SK-N-SH treated with all-trans-retinoic acid at 6 μM for 48 hours (cell line): ENCODE measurements around the gene ATPAF1.

Source experiments
- ARNTL ChIP-seq: fragments of 450-650 bp; formaldehyde crosslinking; IDR thresholded peaks from 2 replicates; pipeline ENCODE4 v1.5.0; 2020; ENCODE audit warnings: low read depth, mild to moderate bottlenecking, moderate library complexity, borderline replicate concordance
- ESRRG ChIP-seq: fragments of 250-450 bp; sonication (Bioruptor Pico); IDR thresholded peaks from 2 replicates; pipeline ENCODE4 v1.6.1; 2021; ENCODE audit warnings: mild to moderate bottlenecking
- OSR1 ChIP-seq: fragments of 250-450 bp; sonication (Bioruptor Pico); IDR thresholded peaks from 2 replicates; pipeline ENCODE4 v1.8.0; 2022; ENCODE audit warnings: moderate library complexity, mild to moderate bottlenecking, inconsistent platforms
- SNAI2 ChIP-seq: fragments of 250-450 bp; sonication (Bioruptor Pico); IDR thresholded peaks from 2 replicates; pipeline ENCODE4 v1.5.0; 2020; ENCODE audit warnings: mild to moderate bottlenecking, moderate library complexity
- ZC3H10 ChIP-seq: fragments of 250-450 bp; sonication (Bioruptor Pico); IDR thresholded peaks from 2 replicates; pipeline ENCODE4 v1.5.1; 2021; ENCODE audit warnings: mild to moderate bottlenecking, moderate library complexity
- ZFP3 ChIP-seq: fragments of 250-450 bp; sonication (Bioruptor Pico); IDR thresholded peaks from 2 replicates; pipeline ENCODE4 v1.5.0; 2020; ENCODE audit warnings: mild to moderate bottlenecking, moderate library complexity
- ZFP30 ChIP-seq: fragments of 450-650 bp; formaldehyde crosslinking; IDR thresholded peaks from 2 replicates; pipeline ENCODE4 v1.5.0; 2022; ENCODE audit warnings: mild to moderate bottlenecking, moderate library complexity
- ZNF70 ChIP-seq: fragments of 450-650 bp; formaldehyde crosslinking; IDR thresholded peaks from 2 replicates; pipeline ENCODE4 v1.5.0; 2020; ENCODE audit warnings: mild to moderate bottlenecking, moderate library complexity
- TF ChIP-seq, protein P1 (sequence below): fragments of 250-450 bp; sonication (Bioruptor Pico); IDR thresholded peaks from 2 replicates; pipeline ENCODE4 v1.8.0; 2020; ENCODE audit warnings: mild to moderate bottlenecking, moderate library complexity, borderline replicate concordance
- TF ChIP-seq, protein P2 (sequence below): fragments of 250-450 bp; sonication (Bioruptor Pico); IDR thresholded peaks from 2 replicates; pipeline ENCODE4 v1.5.1; 2020; ENCODE audit warnings: low read depth, mild to moderate bottlenecking, moderate library complexity
- TF ChIP-seq, protein P3 (sequence below): fragments of 250-450 bp; sonication (Bioruptor Pico); IDR thresholded peaks from 2 replicates; pipeline ENCODE4 v1.8.0; 2021; ENCODE audit warnings: low read depth, mild to moderate bottlenecking, moderate library complexity, borderline replicate concordance

DNA sequence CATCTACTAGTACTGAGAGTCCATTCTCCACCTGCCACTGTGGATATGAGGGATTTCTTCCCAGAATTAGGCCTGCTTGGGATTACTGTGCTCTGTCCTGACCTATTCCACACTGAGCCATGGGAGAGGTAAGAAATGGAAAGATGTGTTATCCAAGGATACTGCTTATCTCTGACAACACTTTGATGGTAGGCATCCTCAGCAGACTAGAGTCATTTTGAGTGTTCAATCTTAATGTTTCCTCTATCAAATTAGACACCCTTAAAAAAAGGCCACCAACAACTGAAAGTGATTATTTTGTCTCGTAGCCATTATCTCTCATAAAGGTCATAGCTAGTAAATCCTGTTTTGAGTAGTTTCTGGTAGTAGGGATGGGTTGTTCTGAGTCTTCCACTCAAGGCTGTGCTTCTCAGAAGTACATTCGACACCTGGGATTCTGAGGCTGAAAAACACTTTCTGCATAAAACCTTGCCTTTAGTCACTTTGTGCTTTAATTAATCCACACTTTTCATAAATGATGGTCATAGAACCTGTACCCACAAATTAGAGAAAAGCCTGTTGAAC is 8.8 kb downstream of the ATPAF1 start:
- TF ChIP-seq ESRRG (CRISPR knock-in tag), result no peak
- TF ChIP-seq ZFP30 (CRISPR knock-in tag), result no peak
- TF ChIP-seq OSR1 (CRISPR knock-in tag), result no peak
- no peak for TF ChIP-seq ARNTL (CRISPR knock-in tag)
- TF ChIP-seq, protein P1, sequence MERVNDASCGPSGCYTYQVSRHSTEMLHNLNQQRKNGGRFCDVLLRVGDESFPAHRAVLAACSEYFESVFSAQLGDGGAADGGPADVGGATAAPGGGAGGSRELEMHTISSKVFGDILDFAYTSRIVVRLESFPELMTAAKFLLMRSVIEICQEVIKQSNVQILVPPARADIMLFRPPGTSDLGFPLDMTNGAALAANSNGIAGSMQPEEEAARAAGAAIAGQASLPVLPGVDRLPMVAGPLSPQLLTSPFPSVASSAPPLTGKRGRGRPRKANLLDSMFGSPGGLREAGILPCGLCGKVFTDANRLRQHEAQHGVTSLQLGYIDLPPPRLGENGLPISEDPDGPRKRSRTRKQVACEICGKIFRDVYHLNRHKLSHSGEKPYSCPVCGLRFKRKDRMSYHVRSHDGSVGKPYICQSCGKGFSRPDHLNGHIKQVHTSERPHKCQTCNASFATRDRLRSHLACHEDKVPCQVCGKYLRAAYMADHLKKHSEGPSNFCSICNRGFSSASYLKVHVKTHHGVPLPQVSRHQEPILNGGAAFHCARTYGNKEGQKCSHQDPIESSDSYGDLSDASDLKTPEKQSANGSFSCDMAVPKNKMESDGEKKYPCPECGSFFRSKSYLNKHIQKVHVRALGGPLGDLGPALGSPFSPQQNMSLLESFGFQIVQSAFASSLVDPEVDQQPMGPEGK (CRISPR knock-in tag), result no peak
- no peak for TF ChIP-seq ZFP3 (CRISPR knock-in tag)
- TF ChIP-seq, protein P2, sequence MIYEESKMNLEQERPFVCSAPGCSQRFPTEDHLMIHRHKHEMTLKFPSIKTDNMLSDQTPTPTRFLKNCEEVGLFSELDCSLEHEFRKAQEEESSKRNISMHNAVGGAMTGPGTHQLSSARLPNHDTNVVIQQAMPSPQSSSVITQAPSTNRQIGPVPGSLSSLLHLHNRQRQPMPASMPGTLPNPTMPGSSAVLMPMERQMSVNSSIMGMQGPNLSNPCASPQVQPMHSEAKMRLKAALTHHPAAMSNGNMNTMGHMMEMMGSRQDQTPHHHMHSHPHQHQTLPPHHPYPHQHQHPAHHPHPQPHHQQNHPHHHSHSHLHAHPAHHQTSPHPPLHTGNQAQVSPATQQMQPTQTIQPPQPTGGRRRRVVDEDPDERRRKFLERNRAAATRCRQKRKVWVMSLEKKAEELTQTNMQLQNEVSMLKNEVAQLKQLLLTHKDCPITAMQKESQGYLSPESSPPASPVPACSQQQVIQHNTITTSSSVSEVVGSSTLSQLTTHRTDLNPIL, result no peak
- no peak for TF ChIP-seq ZNF70
- TF ChIP-seq SNAI2 (CRISPR knock-in tag), result no peak
- TF ChIP-seq, protein P3, sequence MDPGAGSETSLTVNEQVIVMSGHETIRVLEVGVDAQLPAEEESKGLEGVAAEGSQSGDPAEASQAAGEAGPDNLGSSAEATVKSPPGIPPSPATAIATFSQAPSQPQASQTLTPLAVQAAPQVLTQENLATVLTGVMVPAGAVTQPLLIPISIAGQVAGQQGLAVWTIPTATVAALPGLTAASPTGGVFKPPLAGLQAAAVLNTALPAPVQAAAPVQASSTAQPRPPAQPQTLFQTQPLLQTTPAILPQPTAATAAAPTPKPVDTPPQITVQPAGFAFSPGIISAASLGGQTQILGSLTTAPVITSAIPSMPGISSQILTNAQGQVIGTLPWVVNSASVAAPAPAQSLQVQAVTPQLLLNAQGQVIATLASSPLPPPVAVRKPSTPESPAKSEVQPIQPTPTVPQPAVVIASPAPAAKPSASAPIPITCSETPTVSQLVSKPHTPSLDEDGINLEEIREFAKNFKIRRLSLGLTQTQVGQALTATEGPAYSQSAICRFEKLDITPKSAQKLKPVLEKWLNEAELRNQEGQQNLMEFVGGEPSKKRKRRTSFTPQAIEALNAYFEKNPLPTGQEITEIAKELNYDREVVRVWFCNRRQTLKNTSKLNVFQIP, result no peak
- TF ChIP-seq ZC3H10 (CRISPR knock-in tag), result no peak
